Measurements from ENCODE around the gene TRIO.

Gene TRIO

DNA sequence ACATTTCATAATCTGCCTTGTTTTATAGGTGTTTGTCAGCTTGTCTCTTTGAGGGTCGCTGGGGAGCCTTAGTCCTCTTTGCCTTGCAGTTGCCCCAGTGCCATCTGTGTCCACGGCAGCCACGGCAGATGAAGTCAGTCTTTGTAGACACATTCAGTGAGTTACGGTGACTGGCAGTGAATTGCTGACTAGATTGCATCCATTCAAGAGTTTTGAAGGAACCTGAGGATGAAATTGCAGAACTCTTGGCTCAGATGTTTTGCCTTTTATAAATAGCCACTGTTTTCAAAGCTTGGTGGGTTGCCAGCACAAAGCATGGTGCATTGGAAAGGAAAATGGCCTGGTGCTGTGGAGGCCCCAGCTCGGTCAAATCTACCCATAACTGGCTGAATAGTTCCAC lies 125.6 kb downstream of the TRIO start:
- Histone ChIP-seq H3K9me3 (ENCODE audit: insufficient read depth, low read length, severe bottlenecking) (no peaks in the 10 kb centered on the region), H3K4me3 (ENCODE audit: low read depth in 1 of 2, low read length in 2 of 2) (no peak overlapping the region), H3K9ac (ENCODE audit: low read depth, low read length) (no peak overlapping the region), H3K36me3 (ENCODE audit: insufficient read depth, low read length) (no peaks in the 10 kb centered on the region), H3K79me2 (ENCODE audit: insufficient read depth, low read length) (no peaks in the 10 kb centered on the region), H3K4me2 (ENCODE audit: insufficient read depth, low read length) (no peak overlapping the region), H3K4me1 (ENCODE audit: insufficient read depth, low read length) (no peaks in the 10 kb centered on the region; the same call in 1 of the 2 replicates), H3K27ac (ENCODE audit: low read length) (no peak overlapping the region), H3K27me3 (ENCODE audit: insufficient read depth, low read length, poor library complexity) (peaks cover 14% of the 10 kb centered on the region), H2AFZ (ENCODE audit: low read depth, low read length) (no peak overlapping the region), H4K20me1 (ENCODE audit: insufficient read depth, low read length) (peaks cover 4% of the 10 kb centered on the region; the same call in 1 of the 2 replicates)
- no peak for DNase-seq
- no peak for ATAC-seq (ENCODE audit: insufficient read depth, low read depth)
- no peak for TF ChIP-seq EZH2 (IDR thresholded peaks at IDR 0.05; ENCODE audit: borderline replicate concordance, low read depth, low read length, severe bottlenecking)
- TF ChIP-seq, protein P1, sequence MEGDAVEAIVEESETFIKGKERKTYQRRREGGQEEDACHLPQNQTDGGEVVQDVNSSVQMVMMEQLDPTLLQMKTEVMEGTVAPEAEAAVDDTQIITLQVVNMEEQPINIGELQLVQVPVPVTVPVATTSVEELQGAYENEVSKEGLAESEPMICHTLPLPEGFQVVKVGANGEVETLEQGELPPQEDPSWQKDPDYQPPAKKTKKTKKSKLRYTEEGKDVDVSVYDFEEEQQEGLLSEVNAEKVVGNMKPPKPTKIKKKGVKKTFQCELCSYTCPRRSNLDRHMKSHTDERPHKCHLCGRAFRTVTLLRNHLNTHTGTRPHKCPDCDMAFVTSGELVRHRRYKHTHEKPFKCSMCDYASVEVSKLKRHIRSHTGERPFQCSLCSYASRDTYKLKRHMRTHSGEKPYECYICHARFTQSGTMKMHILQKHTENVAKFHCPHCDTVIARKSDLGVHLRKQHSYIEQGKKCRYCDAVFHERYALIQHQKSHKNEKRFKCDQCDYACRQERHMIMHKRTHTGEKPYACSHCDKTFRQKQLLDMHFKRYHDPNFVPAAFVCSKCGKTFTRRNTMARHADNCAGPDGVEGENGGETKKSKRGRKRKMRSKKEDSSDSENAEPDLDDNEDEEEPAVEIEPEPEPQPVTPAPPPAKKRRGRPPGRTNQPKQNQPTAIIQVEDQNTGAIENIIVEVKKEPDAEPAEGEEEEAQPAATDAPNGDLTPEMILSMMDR (IDR thresholded peaks at IDR 0.05; ENCODE audit: borderline replicate concordance, extremely low read depth, low read length, poor library complexity, severe bottlenecking) = no peak

DNA sequence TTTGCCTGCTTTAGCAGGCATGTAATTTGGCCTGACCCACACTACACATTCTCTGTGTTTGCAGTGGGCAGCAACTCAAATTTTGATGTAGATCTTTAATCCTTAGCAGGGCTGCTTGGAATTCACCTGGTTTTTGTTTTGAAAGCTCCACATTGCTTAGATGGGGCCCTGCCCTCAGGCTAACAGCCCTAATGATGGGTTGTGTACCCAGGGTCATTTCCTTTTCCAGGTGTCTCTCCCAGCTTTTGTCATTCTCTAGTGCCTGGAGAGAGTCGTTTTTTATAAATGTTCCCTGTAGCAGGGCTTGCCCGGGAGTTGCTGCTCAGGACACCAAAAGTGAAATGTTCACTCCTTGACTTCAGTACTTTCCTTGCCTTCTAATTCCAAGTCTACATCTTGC lies 126.3 kb downstream of the TRIO start:
- Histone ChIP-seq H3K9me3 (ENCODE audit: insufficient read depth, low read length, severe bottlenecking) (no peaks in the 10 kb centered on the region), H3K4me1 (ENCODE audit: insufficient read depth, low read length) (no peaks in the 10 kb centered on the region; the same call in 1 of the 2 replicates), H3K4me2 (ENCODE audit: insufficient read depth, low read length) (no peak overlapping the region), H3K36me3 (ENCODE audit: insufficient read depth, low read length) (no peaks in the 10 kb centered on the region), H3K4me3 (ENCODE audit: low read depth in 1 of 2, low read length in 2 of 2) (no peak overlapping the region), H3K27ac (ENCODE audit: low read length) (no peak overlapping the region), H3K79me2 (ENCODE audit: insufficient read depth, low read length) (no peaks in the 10 kb centered on the region), H3K9ac (ENCODE audit: low read depth, low read length) (no peak overlapping the region), H4K20me1 (ENCODE audit: insufficient read depth, low read length) (peaks cover 4% of the 10 kb centered on the region; the same call in 1 of the 2 replicates), H3K27me3 (ENCODE audit: insufficient read depth, low read length, poor library complexity) (peaks cover 15% of the 10 kb centered on the region), H2AFZ (ENCODE audit: low read depth, low read length) (no peak overlapping the region)
- TF ChIP-seq, protein P1 (IDR thresholded peaks at IDR 0.05; ENCODE audit: borderline replicate concordance, extremely low read depth, low read length, poor library complexity, severe bottlenecking) = no peak
- no peak for TF ChIP-seq EZH2 (IDR thresholded peaks at IDR 0.05; ENCODE audit: borderline replicate concordance, low read depth, low read length, severe bottlenecking)
- ATAC-seq (ENCODE audit: insufficient read depth, low read depth) (no peak), DNase-seq (no peak)

DNA sequence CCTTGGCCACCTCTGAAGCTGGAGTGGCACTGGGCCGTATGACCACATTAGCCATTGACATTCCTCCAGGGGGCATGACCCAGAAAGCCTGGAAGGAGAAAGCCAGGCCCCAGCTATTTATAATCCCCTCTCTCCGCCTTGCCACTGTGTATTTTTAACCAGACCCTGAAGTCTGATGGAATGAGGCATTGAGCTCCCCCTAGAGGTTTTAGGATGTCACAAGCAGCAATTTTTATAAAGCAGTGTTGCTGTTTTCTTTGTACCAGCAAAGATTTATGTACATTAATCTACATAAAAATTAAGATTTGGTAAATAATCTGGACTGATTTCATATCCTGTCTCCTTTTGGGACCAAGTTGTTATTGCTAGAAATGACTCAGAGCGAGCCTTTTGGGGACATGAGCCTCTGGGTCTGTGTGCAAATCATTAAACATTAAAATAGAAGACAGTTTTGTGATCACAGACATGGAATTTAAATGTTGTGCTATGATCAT lies 127.1 kb downstream of the TRIO start:
- H3K9me3 ChIP-seq (ENCODE audit: insufficient read depth, low read length, severe bottlenecking) = no peaks in the 10 kb centered on the region
- H3K4me2 ChIP-seq (ENCODE audit: insufficient read depth, low read length) = no peak overlapping the region
- H3K9ac ChIP-seq (ENCODE audit: low read depth, low read length) = no peak overlapping the region
- no peaks in the 10 kb centered on the region for H3K36me3 ChIP-seq (ENCODE audit: insufficient read depth, low read length)
- H3K4me1 ChIP-seq (ENCODE audit: insufficient read depth, low read length) = no peaks in the 10 kb centered on the region
- peaks cover 12% of the 10 kb centered on the region for H3K27me3 ChIP-seq (ENCODE audit: insufficient read depth, low read length, poor library complexity)
- H4K20me1 ChIP-seq (ENCODE audit: insufficient read depth, low read length) = peaks cover 4% of the 10 kb centered on the region; the same call in 1 of the 2 replicates
- H3K79me2 ChIP-seq (ENCODE audit: insufficient read depth, low read length) = no peaks in the 10 kb centered on the region
- TF ChIP-seq EZH2 (IDR thresholded peaks at IDR 0.05; ENCODE audit: borderline replicate concordance, low read depth, low read length, severe bottlenecking) = no peak
- TF ChIP-seq, protein P1 (IDR thresholded peaks at IDR 0.05; ENCODE audit: borderline replicate concordance, extremely low read depth, low read length, poor library complexity, severe bottlenecking) = peak; percentile 73
- no peak overlapping the region for H2AFZ ChIP-seq (ENCODE audit: low read depth, low read length)
- no peak overlapping the region for H3K27ac ChIP-seq (ENCODE audit: low read length)
- ATAC-seq (ENCODE audit: insufficient read depth, low read depth) = peak; percentile 50; the same call in 2 of the 3 replicates
- no peak overlapping the region for H3K4me3 ChIP-seq (ENCODE audit: low read depth in 1 of 2, low read length in 2 of 2)
- no peak for DNase-seq
